Activated CD4-positive, alpha-beta T cell treated with anti-CD3 and anti-CD28 coated beads, Interleukin-2, amount 50 U/mL, for 4 hours (primary cell): ENCODE measurements around the gene MED12L.

Experiments
- DNase-seq, 2 experiments: peaks; one replicate each; pipeline ENCODE4 v3.0.0-alpha.2; 2020

MED12L gene

GRCh38 chr3:151330379-151330778, 244.9 kb downstream of the MED12L start:
- no peak for DNase-seq

DNA sequence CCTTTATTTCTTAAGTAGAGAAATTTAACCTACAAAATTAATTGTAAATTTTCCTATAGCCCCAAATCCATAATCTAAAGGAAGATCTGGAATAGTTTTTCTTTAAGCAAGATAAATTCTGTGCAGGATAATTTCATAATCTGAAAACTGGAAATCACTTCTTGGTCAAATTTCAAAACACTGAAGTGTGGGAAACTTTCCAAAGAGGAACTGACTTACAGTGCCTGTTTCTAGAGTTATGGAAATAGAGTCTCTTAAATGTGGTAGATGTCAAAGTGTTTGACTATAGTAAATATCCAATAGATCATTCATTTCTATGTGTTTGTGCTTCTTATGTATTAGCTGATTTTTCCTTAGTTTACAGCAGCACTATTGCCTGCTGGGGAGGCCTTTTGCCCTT, 245.4 kb downstream of the MED12L start:
- DNase-seq = no peak

DNA sequence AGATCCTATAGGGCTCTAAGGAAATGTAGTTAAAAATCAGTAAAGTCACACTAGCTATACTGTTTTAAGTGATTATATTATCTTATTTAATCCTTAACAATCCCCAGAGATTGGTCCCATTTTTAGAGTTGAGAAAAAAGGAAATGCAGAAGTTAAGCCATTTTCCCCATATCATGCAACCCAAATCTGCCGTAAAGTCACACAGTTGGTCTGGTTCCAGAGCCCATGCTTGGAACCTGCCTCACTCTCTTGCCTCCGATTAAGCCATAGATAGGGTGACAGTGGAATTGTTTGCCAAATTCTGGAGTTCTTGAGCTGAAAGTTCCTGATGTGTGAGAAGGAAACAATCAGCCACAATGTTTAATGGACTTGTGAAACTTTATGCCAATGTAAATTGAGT, 246.2 kb downstream of the MED12L start:
- DNase-seq = no peak

GRCh38 chr3:151345859-151346258, 260.4 kb downstream of the MED12L start:
- DNase-seq = no peak

GRCh38 chr3:151346292-151346691, 260.8 kb downstream of the MED12L start:
- DNase-seq = no peak

GRCh38 chr3:151347432-151347831, 262.0 kb downstream of the MED12L start:
- no peak for DNase-seq

- no peak for DNase-seq
Measured at GRCh38 chr3:151350656-151351055, 265.2 kb downstream of the MED12L start.

GRCh38 chr3:151351219-151351618, 265.8 kb downstream of the MED12L start:
- DNase-seq = no peak

DNA sequence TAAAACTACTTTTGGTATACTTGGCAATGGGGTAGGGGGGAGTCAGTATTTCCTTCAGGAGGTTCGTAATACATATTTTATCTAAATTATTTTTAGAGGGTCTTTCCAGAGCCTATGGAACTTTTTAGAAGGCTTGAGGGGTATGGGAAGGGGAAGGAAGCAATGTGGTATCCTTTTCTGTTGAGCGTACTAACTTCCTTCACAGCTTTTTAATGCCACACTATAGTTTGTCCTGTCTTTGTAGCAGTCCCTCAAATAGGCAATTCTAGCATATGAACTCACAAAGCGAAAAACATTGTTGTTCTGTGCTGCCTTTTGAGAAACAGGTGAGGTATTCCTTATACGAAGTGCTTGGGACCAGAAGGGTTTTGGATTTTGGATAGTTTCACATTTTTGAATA, 266.2 kb downstream of the MED12L start:
- DNase-seq = no peak

DNA sequence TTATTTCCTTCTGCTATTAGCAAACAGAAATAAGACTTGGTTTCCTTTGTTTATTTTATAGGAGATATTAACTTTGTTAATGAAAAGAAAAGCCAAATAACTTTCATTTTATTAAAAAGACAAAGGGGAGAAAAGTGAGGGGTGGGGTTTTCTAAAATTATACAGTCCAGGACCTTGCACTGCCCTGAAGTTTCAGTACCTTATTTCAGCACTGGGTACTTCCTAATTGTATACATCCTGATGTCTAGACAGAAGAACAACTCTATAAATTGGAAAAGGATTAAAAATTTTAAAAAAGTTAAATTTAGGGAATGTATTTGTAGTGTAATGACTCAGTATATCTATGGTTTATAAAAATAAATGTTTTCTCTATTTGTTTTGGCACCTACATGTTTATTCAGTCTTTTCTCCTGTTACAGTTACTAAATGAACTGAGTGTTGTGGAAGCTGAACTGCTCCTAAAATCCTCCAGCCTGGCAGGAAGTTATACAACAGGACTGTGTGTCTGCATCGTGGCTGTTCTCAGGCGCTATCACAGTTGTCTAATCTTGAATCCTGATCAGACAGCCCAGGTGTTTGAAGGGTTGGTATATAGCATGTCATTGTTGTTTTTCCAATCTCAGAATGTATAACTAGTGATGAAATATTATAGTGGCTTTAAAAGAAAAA, 271.5 kb downstream of the MED12L start:
- DNase-seq = no peak

- no peak for DNase-seq
Measured at GRCh38 chr3:151357463-151357850, 272.0 kb downstream of the MED12L start.

DNA sequence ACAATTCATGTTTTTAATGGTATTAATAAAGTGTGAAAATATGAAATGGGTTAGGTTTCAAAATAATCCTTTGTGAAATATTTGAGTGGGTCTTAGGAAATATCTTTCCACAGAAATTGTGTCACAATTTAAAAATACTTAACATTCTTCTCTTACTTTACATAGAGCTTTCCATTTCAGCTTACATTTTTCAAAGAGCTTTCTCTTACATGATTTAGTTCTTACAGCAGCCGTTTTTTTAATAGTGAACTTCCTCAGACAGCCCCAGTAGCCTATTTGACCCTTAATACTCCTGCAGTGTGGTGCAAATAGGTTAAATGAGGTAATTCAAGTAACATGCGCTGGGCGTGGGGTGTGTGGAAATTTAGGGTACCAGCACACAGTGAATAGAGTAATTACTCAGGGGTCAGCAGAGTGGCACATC, 277.3 kb downstream of the MED12L start:
- DNase-seq = no peak

- no peak for DNase-seq
Measured at GRCh38 chr3:151366993-151367392, 281.5 kb downstream of the MED12L start.

GRCh38 chr3:151367448-151367847, 282.0 kb downstream of the MED12L start:
- no peak for DNase-seq

DNA sequence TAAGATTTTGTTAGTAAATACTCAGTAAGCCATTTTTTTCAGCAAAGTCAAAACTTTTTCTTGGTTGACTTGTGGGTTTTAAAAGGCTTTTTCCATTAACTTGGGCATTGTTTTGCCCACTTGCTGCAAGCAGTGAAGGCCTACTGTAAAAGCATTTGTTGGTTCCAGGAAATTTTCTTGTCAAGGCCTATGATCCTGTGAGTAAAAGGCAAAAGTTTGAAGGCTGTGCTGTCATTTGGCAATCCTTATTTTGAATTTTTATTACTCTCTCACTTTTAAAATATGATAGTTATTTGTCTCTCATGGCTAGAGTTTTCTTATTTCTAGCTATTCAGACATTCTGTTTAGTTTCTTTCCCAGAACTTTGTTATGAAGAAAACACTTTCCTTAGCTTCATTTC, 286.1 kb downstream of the MED12L start:
- no peak for DNase-seq

DNA sequence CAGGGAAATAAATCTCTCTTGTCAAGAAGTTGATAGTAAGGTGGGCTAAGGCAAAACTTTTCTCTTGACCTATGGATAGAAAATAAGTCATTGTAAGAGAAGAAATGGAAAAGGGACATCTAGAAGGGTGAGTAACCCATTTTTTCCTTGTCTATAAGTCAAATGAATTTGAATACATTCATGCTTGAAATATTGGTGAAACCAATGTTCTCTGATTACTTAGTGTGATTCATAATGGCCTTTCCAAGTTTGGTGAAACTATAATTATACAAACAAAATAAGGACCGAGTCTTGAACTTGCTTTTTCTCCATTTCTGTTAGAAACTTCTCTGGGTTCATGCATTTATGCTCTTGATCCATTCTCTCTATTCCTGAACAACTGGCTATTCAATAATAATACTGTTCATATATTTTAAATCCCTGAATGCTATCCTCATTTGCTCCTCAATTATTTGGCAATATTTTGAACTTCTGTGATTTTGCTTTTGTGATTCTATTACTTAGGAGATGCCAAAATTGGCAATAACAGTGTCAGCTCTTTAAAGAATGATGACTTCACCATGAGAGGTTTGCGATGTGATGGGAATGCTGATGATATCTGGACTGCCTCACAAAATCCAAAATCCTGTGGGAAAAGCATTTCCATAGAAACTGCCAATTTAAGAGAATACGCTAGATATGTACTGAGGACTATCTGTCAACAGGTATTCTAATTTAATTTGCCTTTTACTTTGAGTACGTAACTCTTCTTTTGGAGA, 286.8 kb downstream of the MED12L start:
- DNase-seq = no peak

DNA sequence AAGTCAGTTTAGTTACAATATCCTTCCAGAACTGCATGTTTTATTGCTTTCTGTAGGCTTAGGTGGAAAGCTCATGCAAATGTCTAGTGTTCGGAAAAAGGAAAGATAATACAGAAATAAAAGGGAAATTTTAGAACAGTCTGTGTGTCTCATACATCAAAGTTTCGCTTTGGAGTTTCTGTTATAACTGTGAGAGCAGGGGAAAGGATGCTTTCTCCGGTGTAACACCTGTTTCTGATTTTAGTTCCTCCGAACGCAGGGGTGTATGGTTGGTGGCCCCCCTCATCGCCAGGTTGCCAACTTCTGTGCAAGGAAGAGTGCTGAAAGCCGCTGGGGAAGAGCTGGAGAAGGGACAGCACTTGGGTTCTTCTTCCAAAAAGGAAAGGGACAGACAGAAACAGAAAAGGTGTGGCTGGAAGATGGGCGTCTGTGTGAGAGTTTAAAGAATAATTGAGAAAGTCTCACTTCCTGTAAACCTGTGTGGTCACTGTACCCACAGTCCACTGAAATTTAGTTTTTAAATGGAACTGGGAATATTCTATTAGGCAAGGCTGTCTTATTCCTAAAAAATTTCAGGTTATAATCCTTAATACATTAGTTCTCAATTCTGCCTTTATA, 292.4 kb downstream of the MED12L start:
- DNase-seq = no peak

GRCh38 chr3:151379083-151379734, 293.7 kb downstream of the MED12L start:
- DNase-seq = no peak

DNA sequence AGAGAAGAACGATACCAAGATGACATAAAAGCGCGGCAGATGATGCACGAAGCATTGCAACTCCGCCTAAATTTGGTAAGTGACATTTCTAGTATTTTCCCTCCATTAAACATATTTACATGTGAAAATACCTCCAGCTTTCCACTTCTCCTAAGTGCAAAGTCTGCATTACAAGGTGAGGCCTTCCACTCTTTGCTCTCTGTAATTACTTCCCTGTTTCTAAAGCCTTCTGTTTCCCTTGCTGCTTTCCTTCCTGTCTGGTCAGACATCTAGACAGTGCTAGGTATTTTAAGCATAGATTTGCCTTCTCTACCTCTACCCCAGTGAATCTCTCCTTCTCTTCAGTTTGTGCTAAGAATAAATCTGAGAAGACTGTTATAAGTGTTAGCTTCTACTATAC, 297.2 kb downstream of the MED12L start:
- no peak for DNase-seq

GRCh38 chr3:151383111-151383510, 297.6 kb downstream of the MED12L start:
- no peak for DNase-seq

DNA sequence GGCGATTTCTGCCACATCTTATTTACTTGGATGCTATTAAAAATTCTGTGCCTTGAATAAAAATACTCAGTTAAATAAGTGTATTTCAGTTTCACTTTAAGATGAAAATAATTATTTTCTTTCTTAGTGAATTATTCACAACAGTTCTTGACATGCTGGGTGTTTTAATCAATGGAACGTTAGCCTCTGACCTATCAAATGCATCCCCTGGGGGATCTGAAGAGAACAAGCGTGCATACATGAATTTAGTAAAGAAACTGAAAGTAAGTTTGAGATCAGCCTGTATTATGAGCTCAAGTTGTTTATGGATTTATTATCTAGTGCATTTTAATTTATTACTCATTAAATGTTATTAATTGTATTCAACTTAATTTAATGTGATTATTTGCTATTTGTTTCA, 298.5 kb downstream of the MED12L start:
- no peak for DNase-seq

DNA sequence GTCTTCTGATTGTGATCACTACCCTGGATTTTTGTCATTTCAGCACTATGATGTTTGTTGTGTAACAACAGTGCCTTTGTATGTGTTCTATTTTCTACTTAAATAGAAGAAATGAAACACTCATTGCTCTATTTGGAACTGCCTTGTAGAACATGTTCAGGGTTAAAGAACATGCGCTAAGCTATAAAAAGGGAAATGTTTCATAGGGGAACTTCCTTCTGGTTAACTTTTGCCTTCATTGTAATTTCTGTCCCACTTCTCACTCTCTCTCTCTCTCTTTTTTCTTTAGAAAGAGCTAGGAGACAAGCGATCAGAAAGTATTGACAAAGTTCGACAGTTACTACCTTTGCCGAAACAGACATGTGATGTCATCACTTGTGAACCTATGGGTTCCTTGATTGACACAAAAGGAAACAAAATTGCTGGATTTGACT, 299.3 kb downstream of the MED12L start, which contains the start of gene P2RY12:
TSS of gene P2RY12 (minus strand) at position 13 of the 434 bp plus-strand sequence. CDS start 45,908 bp downstream, outside the sequence.
- no peak for DNase-seq

DNA sequence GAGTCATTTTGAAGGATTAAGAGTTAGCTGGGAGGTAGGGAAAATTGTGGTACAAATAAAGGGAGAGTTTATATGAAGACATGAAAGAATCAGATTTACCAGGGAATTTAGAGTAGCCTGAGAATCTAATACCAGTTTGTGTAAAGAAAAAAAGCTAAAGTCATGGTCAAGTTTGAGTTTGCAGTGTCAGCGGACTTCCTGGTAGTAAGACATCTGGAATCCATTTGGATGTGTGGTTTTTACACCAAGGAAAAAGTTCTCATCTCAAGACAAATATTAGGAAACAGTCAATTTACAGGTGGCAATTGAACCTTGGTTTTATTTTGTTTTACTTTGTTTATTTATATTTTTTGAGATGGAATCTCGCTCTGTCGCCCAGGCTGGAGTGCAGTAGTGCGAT, 300.6 kb downstream of the MED12L start:
- no peak for DNase-seq
